ENCODE data around the gene PLXNB2.
A peak's percentile ranks its signal among the peaks of the same experiment; 100 is the strongest.

PLXNB2 gene

DNA sequence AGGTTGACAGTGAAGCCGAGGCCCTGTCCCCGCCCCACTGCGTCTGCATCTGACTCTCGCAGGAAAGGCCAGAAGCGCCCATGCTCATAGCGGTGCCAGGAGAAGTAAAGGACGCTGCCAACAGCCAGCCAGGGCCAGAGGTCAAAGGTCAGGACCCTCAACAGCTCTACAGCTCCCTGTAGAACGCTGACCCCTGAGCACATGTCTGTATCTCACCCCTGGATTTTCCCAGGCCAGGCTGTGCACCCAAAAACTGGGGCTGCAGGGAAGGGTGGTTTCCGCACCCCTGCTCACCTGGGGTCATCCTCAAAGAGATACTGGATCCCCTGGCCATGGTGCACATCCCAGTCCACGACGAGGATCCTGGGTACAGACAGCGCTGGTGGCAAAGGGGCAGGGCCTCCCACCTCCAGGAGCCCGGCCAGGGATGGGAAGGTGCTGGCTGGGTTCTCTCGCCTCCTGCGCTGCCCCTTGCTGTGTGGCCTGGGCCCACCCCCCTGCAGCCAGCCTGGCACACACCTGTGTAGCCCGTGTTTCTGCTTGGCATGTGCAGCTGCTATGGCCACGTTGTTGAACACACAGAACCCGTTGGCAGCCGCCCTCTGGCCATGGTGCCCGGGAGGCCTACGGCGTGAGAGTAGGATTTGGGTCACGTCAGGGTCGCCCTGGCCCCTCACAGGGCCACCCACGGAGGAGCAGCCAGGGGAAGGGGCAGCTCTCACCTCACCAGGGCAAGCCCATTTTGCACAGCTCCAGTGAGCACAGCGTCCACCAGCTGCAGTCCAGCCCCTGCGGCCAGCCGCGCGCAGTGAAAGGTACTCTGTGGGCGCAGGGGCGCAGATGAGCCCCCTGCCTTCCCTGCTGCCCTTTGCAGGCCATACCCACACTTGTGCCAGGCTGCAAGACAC lies 57.9 kb downstream of the PLXNB2 start:
- DNase-seq: no peak

DNA sequence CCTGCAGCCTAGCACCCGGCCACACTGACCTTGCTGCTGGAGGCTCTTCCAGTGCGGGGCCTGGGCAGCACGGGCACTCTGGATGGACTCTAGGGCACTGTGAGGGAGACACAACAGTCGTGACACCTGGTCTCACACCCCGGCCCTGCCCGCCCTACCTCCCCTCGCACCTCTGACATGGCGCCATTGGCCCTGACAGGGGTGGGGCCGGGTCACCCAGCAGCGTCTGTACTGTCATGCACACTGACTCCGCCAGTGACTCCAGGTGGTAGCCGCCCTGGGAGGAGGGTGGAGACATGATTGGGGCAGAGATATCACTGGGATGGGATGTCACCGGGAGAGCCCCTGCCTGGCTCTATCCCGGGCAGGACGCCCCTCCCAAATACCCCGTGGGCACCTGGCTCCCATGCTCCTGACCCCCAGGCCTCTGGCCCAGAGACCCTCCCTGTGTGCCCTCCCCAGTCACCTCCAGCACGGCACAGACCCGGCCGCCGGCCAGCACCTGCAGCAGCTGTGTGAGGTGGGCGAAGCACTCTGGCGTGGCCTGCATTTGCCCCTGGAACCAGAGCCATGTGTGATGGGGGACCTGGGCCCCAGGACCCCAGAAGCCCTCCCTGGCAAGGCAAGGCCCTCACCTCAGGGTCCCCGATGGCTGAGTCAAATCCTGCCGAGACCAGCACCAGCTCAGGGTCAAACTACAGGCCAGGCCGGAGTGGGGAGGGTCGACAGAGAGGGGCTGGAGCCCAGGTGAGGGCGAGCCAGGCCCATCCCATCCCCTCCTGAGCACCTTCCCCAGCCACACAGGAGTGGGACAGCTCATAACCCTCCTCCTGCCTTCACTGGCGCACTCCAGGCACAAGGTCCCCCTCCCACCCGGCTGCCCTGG lies 59.0 kb downstream of the PLXNB2 start:
- no peak for DNase-seq

DNA sequence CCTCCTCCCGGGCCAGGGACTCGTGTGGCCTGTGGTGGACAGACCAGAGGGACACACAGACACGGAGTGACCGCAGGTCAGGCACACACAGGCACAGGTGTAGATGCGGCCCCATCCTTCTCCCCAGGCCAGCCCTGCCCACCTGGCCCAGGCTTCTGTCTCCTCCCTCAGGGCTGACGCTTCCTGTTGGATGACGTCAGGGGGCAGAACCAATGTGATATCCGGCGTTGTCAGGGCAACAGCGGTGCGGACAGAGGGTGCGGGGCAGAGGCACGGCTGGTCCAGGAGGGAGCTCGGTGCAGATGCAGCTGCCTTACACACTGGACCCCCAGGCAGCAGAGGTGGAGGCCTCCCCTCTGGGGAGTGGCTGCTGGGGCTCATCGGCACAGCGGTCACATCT lies 59.7 kb downstream of the PLXNB2 start:
- peak; percentile 51 for DNase-seq

DNA sequence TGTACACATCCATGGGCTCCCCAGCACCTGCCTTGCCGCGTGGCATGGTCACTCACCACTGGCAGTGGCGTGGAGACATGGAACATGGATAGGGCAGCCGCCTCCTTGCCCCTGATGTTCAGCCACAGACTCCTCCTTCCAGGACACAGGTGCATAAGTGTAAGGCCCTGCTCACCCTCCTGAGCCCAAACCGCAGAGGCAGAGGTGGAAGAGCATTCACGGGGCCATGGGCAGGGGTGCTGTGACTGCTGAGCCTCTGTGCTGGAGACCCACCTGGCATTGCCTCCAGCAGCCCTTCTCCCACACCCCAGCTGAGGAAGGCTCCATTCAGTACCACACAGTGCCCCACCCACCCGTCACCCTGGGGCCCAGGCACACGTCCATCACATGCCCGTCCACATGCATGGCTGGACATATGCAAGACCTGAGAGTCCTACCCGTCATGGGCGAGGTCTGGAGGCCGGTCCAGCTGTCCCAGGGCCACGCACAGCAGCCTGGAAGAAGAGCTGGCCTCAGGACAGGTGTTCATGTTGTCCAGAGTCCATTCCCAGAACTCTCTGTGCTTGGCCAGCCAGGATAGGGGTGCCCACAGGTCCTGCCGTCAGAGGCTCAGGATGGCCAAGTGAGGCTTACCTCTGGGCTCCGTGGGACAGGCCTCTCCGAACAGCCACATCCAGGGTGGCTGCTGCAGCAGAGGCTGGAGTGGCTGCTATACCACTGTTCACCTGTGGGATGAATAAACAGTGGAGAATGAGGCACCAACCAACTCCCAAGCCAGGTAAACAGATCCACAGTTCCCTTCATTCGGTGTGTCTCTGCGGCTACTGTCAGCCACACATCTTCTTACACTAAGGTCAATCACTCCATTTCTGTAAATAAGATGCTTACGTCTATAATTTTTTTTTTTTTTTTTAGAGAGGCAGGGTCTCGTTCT lies 60.9 kb downstream of the PLXNB2 start:
- peak; percentile 35 for DNase-seq

GRCh38 chr22:50245214-50246072 lies 62.0 kb downstream of the PLXNB2 start:
- no peak for DNase-seq

- peak; percentile 96 for DNase-seq
Measured at GRCh38 chr22:50244420-50245213, 62.8 kb downstream of the PLXNB2 start, which contains the start of gene TUBGCP6. Gene TUBGCP6, minus strand, starts transcription at chr22:50245023. Its CDS starts 564 bp downstream, at chr22:50244459.

- DNase-seq: no peak
Measured at GRCh38 chr22:50243685-50244419, 63.6 kb downstream of the PLXNB2 start.

DNA sequence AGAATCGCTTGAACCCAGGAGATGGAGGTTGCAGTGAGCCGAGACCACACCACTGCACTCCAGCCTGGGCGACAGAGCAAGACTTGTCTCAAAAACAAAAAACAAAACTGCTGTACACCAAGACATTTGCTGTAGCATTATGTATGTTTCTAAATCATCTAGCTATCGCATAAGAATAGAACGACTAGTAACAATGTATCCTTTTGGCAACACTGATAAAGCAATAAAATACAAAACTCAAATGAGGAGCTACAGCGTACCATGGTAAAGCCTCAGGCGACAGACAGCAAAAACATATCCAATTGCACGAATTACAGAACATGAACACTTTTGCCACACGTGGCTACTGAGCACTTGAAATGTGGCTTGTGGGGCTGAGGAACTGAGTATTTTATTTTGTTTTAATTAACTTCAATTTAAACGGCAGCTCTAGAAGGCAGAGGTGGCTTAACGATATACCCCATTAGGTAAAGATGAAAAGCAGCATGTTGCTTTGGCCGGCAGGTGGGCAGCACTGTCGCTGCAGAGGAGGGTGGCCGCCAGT lies 65.0 kb downstream of the PLXNB2 start:
- no peak for DNase-seq

GRCh38 chr22:50238755-50239154 lies 68.7 kb downstream of the PLXNB2 start:
- no peak for DNase-seq

- DNase-seq: peak; percentile 58
Measured at GRCh38 chr22:50236731-50237409, 70.6 kb downstream of the PLXNB2 start.

DNA sequence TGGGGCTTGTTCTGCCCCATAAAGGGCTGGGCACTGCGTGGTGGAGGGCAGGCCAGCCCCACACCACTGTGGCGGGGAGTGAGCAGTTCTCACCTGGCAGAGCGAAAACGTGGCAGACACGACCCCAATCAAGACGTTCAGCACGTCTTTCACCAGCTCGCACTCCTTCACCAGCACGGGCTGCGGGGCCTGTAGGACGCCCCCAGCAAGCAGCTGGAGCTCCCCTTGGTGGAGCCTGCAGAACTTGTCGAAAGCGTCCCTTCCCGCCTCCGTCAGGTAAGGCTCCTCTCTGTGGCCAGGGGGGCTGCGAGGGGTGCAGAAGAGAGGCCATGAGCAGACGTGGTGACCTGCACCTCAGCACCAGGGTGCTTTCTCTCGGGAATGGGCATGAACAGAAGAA lies 74.2 kb downstream of the PLXNB2 start:
- no peak for DNase-seq

DNA sequence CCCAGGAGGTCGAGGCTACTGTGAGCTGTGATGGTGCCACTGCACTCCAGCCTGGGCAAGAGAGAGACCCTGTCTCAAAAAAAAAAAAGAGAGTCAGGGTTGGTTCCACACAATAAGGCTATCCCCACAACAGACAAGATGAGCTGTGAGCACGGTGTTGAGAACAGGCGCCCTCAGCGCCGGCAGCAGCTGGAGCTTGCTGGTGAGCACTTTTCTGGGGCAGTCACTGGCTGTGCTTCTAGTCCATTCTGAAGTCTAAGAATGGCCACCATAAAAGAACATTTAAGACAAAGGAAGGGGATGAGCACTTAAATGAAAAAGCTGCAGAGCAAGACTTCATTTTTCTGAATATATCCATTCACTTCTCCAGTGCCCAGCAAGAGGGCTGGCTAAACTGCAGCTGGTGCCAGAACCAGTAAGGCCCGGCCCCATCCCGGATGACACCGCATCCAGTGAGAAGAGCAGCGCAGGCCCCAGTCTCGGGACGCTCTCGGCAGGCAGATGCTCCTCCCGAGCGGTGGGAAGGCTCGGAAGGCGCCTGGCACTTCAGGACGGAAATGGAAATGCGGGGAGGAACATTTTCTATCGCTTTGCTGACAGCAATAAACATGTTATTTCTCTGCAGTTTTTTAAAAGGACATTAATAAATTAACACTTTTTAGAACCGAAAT lies 74.8 kb downstream of the PLXNB2 start:
- no peak for DNase-seq

GRCh38 chr22:50229370-50229769 lies 78.1 kb downstream of the PLXNB2 start:
- no peak for DNase-seq

DNA sequence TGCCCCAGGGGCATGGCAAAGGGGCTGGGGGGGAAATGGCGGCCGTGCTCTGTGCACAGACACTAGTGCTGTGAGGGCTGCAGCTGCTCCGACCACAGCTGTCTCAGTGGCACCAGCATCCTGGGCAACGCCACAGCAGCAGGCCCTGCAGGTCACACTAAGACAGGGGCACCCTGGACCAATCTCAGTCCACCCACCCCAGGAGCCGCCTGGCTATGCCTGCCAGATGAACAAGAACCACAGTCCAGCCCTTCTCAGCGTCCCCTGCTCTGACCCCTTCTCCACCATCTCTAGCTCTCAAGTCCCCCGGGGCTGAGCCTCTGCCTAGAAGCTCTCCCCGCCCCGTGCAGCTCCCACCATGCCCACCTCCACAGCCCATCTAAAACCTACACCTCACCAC lies 79.1 kb downstream of the PLXNB2 start:
- no peak for DNase-seq

DNA sequence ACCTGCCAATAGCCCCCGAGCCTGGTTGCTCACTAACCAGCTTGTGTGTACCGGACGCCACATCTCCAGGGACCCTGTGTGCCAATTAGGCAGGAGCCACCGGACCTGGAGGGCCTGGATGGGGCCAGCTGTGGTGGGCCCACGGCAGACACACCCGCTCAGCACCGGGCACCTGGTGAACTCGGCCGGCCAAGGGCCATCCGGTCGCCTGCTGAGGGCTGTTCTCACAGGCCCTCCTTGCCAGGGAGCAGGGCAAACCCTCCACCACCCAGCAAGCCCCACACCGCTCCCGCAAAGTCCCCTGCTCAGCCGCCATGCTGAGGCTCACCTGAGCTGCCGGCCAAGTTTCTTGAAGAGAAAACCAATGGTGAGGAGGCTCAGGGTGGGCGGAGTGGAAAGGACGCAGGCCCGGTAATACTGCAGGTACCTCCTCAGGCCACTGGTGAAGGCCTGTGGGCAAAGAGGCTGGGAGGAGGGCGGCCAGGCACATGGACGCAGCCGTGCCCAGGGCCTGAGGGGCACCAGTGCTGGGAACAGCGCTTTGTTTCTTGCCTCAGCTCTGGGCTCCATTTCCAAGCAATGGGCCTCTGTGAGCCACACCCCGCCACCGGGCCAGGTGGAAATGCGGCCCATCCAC lies 79.7 kb downstream of the PLXNB2 start:
- no peak for DNase-seq

GRCh38 chr22:50226875-50227165 lies 80.6 kb downstream of the PLXNB2 start:
- no peak for DNase-seq

GRCh38 chr22:50226063-50226874 lies 81.2 kb downstream of the PLXNB2 start:
- DNase-seq: no peak
